Activated T-helper 17 cell treated with anti-CD3 and anti-CD28 coated beads, Interleukin-2, amount 50 U/mL, for 72 hours (primary cell): ENCODE results near the gene TGM3. TPM values are rescaled to one million over a fixed set of nuclear protein-coding genes. Genes with fewer than 3 reads are reported as not detected.

Experiments used
- ATAC-seq: fragments of 150-1000 bp; cut with Tn5 transposase; replicated peaks from 2 replicates; pipeline ENCODE4 v1.10.0; 2021; ENCODE audit warnings: mild to moderate bottlenecking, moderate library complexity
- H3K27ac Mint-ChIP-seq: one replicate; pipeline ENCODE4 v1.8.0; 2022; ENCODE audit warnings: mixed read lengths
- H3K27me3 Mint-ChIP-seq: one replicate; pipeline ENCODE4 v1.8.0; 2022; ENCODE audit warnings: mixed read lengths
- H3K36me3 Mint-ChIP-seq: one replicate; pipeline ENCODE4 v1.8.0; 2022; ENCODE audit warnings: low read depth, mild to moderate bottlenecking, mixed read lengths
- H3K4me1 Mint-ChIP-seq: one replicate; pipeline ENCODE4 v1.8.0; 2022; ENCODE audit warnings: mixed read lengths
- H3K4me3 Mint-ChIP-seq: one replicate; pipeline ENCODE4 v1.8.0; 2022; ENCODE audit warnings: mild to moderate bottlenecking, mixed read lengths
- H3K9me3 Mint-ChIP-seq: one replicate; pipeline ENCODE4 v1.8.0; 2022; ENCODE audit warnings: mixed read lengths
- total RNA-seq, 2 donors: library from RNA; stranded (reverse); gene quantifications; one replicate each; pipeline ENCODE4 v1.2.3, GENCODE V29; 2022

Gene TGM3
- total RNA-seq, 2 donors from 2014 or later: 0.16 TPM; not detected in 1

GRCh38 chr20:2307136-2307535, 11.3 kb downstream of the TGM3 start:
- no peak for ATAC-seq
- Mint-ChIP-seq H3K9me3 (no peaks in the 10 kb centered on the region), H3K4me1 (no peaks in the 10 kb centered on the region), H3K36me3 (no peaks in the 10 kb centered on the region), H3K27ac (no peak overlapping the region), H3K27me3 (peaks cover 3% of the 10 kb centered on the region), H3K4me3 (no peak overlapping the region)

GRCh38 chr20:2311329-2311728, 15.5 kb downstream of the TGM3 start:
- no peak for ATAC-seq
- Mint-ChIP-seq H3K27me3 (no peaks in the 10 kb centered on the region), H3K36me3 (no peaks in the 10 kb centered on the region), H3K27ac (no peak overlapping the region), H3K9me3 (no peaks in the 10 kb centered on the region), H3K4me3 (no peak overlapping the region), H3K4me1 (no peaks in the 10 kb centered on the region)

GRCh38 chr20:2312876-2313275, 17.1 kb downstream of the TGM3 start:
- Mint-ChIP-seq H3K4me3 (no peak overlapping the region), H3K9me3 (no peaks in the 10 kb centered on the region), H3K27ac (no peak overlapping the region), H3K36me3 (no peaks in the 10 kb centered on the region), H3K4me1 (no peaks in the 10 kb centered on the region), H3K27me3 (no peaks in the 10 kb centered on the region)
- ATAC-seq: no peak

- Mint-ChIP-seq H3K27me3 (no peaks in the 10 kb centered on the region), H3K4me3 (no peak overlapping the region), H3K4me1 (no peaks in the 10 kb centered on the region), H3K9me3 (no peaks in the 10 kb centered on the region), H3K36me3 (no peaks in the 10 kb centered on the region), H3K27ac (no peak overlapping the region)
- no peak for ATAC-seq
Observed at GRCh38 chr20:2313316-2313715, 17.5 kb downstream of the TGM3 start.

GRCh38 chr20:2314759-2315439, 19.1 kb downstream of the TGM3 start:
- no peak for ATAC-seq
- no peak overlapping the region for H3K27ac Mint-ChIP-seq
- H3K9me3 Mint-ChIP-seq: no peaks in the 10 kb centered on the region
- no peaks in the 10 kb centered on the region for H3K4me1 Mint-ChIP-seq
- no peaks in the 10 kb centered on the region for H3K36me3 Mint-ChIP-seq
- no peak overlapping the region for H3K4me3 Mint-ChIP-seq
- H3K27me3 Mint-ChIP-seq: peaks cover 4% of the 10 kb centered on the region

- no peaks in the 10 kb centered on the region for H3K9me3 Mint-ChIP-seq
- no peaks in the 10 kb centered on the region for H3K4me1 Mint-ChIP-seq
- no peaks in the 10 kb centered on the region for H3K36me3 Mint-ChIP-seq
- ATAC-seq: no peak
- no peak overlapping the region for H3K4me3 Mint-ChIP-seq
- peaks cover 6% of the 10 kb centered on the region for H3K27me3 Mint-ChIP-seq
- H3K27ac Mint-ChIP-seq: no peak overlapping the region
Observed at GRCh38 chr20:2315440-2315778, 19.6 kb downstream of the TGM3 start.

GRCh38 chr20:2316847-2317495, 21.2 kb downstream of the TGM3 start:
- H3K4me3 Mint-ChIP-seq: no peak overlapping the region
- no peak for ATAC-seq
- H3K9me3 Mint-ChIP-seq: no peaks in the 10 kb centered on the region
- peaks cover 6% of the 10 kb centered on the region for H3K27me3 Mint-ChIP-seq
- H3K4me1 Mint-ChIP-seq: no peaks in the 10 kb centered on the region
- H3K27ac Mint-ChIP-seq: no peak overlapping the region
- no peaks in the 10 kb centered on the region for H3K36me3 Mint-ChIP-seq

GRCh38 chr20:2320813-2321658, 25.2 kb downstream of the TGM3 start:
- Mint-ChIP-seq H3K36me3 (no peaks in the 10 kb centered on the region), H3K27me3 (peaks cover 27% of the 10 kb centered on the region), H3K4me3 (no peak overlapping the region), H3K4me1 (no peaks in the 10 kb centered on the region), H3K27ac (no peak overlapping the region), H3K9me3 (no peaks in the 10 kb centered on the region)
- no peak for ATAC-seq

GRCh38 chr20:2323051-2323450, 27.2 kb downstream of the TGM3 start:
- H3K27ac Mint-ChIP-seq: no peak overlapping the region
- H3K9me3 Mint-ChIP-seq: no peaks in the 10 kb centered on the region
- H3K27me3 Mint-ChIP-seq: peaks cover 37% of the 10 kb centered on the region
- ATAC-seq: no peak
- H3K4me1 Mint-ChIP-seq: no peaks in the 10 kb centered on the region
- H3K36me3 Mint-ChIP-seq: no peaks in the 10 kb centered on the region
- no peak overlapping the region for H3K4me3 Mint-ChIP-seq

- Mint-ChIP-seq H3K27me3 (peaks cover 32% of the 10 kb centered on the region), H3K4me1 (no peaks in the 10 kb centered on the region), H3K9me3 (no peaks in the 10 kb centered on the region), H3K4me3 (no peak overlapping the region), H3K36me3 (no peaks in the 10 kb centered on the region), H3K27ac (no peak overlapping the region)
- ATAC-seq: no peak
Observed at GRCh38 chr20:2326046-2326445, 30.2 kb downstream of the TGM3 start.

GRCh38 chr20:2327620-2328555, 32.1 kb downstream of the TGM3 start:
- ATAC-seq: no peak
- no peaks in the 10 kb centered on the region for H3K4me1 Mint-ChIP-seq
- H3K36me3 Mint-ChIP-seq: no peaks in the 10 kb centered on the region
- no peaks in the 10 kb centered on the region for H3K9me3 Mint-ChIP-seq
- H3K27ac Mint-ChIP-seq: no peak overlapping the region
- no peak overlapping the region for H3K4me3 Mint-ChIP-seq
- H3K27me3 Mint-ChIP-seq: peaks cover 32% of the 10 kb centered on the region

- ATAC-seq: no peak
- Mint-ChIP-seq H3K4me3 (no peak overlapping the region), H3K27me3 (peaks cover 22% of the 10 kb centered on the region), H3K36me3 (no peaks in the 10 kb centered on the region), H3K4me1 (no peaks in the 10 kb centered on the region), H3K27ac (no peak overlapping the region), H3K9me3 (no peaks in the 10 kb centered on the region)
Observed at GRCh38 chr20:2329286-2329685, 33.5 kb downstream of the TGM3 start.

GRCh38 chr20:2330090-2330695, 34.4 kb downstream of the TGM3 start:
- H3K9me3 Mint-ChIP-seq: no peaks in the 10 kb centered on the region
- no peak for ATAC-seq
- H3K27me3 Mint-ChIP-seq: peaks cover 14% of the 10 kb centered on the region
- H3K27ac Mint-ChIP-seq: no peak overlapping the region
- H3K36me3 Mint-ChIP-seq: no peaks in the 10 kb centered on the region
- no peaks in the 10 kb centered on the region for H3K4me1 Mint-ChIP-seq
- no peak overlapping the region for H3K4me3 Mint-ChIP-seq

- Mint-ChIP-seq H3K27me3 (peaks cover 10% of the 10 kb centered on the region), H3K4me3 (no peak overlapping the region), H3K4me1 (no peaks in the 10 kb centered on the region), H3K27ac (no peak overlapping the region), H3K36me3 (no peaks in the 10 kb centered on the region), H3K9me3 (no peaks in the 10 kb centered on the region)
- ATAC-seq: peak; percentile 69
Observed at GRCh38 chr20:2331106-2331505, 35.3 kb downstream of the TGM3 start.
